ENCODE results near the gene STX2.

Gene STX2

DNA sequence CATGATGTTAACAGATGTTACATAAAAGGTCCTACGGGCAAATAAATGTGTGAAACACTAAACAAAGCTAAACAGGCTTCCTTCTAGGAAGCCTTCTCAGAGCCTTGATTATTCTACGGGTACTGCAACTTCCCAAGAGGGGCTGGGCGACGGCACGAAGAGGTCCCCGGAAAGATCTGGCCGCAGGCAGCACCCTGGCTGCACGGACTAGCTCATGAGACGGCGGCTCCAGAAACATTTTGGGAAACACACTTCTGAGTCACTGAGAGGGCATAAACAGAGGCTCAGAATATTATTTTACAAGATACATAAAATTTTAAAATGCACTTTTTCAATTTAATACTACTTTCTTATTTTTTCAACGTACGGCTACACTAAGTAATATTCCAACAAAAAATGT lies 19.4 kb downstream of the STX2 start:
- H3K36me3 ChIP-seq (ENCODE audit: insufficient read depth, low read length) = peaks cover 15% of the 10 kb centered on the region; the same call in 1 of the 2 replicates
- no peaks in the 10 kb centered on the region for H3K4me1 ChIP-seq (ENCODE audit: insufficient read depth, low read length, poor library complexity, severe bottlenecking)
- no peak overlapping the region for H3K4me3 ChIP-seq (ENCODE audit: low read length, poor library complexity, severe bottlenecking)
- H3K4me2 ChIP-seq (ENCODE audit: low read depth, low read length, poor library complexity, severe bottlenecking) = no peak overlapping the region
- no peaks in the 10 kb centered on the region for H3F3A ChIP-seq (ENCODE audit: low read depth)
- no peaks in the 10 kb centered on the region for H3K9me3 ChIP-seq (ENCODE audit: insufficient read depth, low read depth, low read length)
- no peaks in the 10 kb centered on the region for H4K20me1 ChIP-seq (ENCODE audit: insufficient read depth, low read length, poor library complexity, severe bottlenecking)
- TF ChIP-seq EZH2phosphoT487 (IDR thresholded peaks at IDR 0.05; ENCODE audit: borderline replicate concordance) = no peak
- TF ChIP-seq, protein P1, sequence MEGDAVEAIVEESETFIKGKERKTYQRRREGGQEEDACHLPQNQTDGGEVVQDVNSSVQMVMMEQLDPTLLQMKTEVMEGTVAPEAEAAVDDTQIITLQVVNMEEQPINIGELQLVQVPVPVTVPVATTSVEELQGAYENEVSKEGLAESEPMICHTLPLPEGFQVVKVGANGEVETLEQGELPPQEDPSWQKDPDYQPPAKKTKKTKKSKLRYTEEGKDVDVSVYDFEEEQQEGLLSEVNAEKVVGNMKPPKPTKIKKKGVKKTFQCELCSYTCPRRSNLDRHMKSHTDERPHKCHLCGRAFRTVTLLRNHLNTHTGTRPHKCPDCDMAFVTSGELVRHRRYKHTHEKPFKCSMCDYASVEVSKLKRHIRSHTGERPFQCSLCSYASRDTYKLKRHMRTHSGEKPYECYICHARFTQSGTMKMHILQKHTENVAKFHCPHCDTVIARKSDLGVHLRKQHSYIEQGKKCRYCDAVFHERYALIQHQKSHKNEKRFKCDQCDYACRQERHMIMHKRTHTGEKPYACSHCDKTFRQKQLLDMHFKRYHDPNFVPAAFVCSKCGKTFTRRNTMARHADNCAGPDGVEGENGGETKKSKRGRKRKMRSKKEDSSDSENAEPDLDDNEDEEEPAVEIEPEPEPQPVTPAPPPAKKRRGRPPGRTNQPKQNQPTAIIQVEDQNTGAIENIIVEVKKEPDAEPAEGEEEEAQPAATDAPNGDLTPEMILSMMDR (conservative IDR thresholded peaks at IDR 0.05; ENCODE audit: low read length) = no peak
- H3K27me3 ChIP-seq (ENCODE audit: insufficient read depth, low read length, poor library complexity, severe bottlenecking) = no peaks in the 10 kb centered on the region
- no peak overlapping the region for H3K9ac ChIP-seq (ENCODE audit: low read depth, low read length, poor library complexity, severe bottlenecking)
- no peaks in the 10 kb centered on the region for H3K79me2 ChIP-seq (ENCODE audit: insufficient read depth, low read length)
- H2AFZ ChIP-seq (ENCODE audit: low read length) = no peak overlapping the region
- H3K9me2 ChIP-seq (replicated peaks; ENCODE audit: low read depth, low read length) = no peaks in the 10 kb centered on the region

DNA sequence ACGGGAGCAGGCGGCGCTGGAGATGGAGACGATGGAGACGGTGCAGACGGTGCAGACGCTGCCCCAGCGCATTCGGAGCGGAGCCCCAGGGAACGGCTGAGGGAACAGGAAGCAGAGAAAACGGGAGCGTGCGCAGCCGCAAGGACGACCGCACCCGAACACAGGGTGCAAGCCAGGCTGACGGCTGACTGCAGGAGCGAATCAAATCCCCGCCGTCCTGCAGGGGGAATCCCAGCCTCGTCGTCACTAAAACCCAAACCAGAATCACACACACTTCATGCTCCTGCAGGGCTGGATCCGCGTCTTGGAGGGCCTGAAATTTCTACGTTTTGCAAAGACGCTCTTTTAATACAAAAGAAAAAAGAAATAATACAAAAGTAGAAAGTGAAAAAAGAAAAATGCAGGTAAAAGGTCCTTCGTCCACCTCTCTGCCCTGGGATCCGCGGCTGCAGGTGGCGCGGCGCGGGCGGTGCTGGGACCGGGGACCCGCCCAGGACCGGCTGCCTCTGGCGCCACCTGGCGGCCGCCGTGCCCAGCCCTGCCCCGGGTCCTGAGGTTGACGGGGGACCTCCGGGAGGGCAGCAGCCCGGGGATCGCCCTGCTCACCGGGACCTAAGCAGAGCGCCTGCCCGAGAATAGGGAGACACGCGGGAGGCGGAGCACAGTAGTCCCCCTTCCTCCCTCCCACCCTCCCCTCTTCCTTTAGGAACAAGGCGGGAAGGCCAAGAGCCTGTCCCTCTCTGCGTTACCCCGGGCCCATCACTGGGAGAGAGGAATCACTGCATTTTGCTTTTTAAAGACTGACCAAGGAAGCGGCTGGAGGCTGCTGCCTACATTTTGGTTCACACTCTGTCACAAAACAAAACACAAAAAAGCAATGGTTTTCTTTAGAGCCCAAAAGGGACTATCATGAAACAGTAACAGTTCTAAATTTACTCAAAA lies 20.1 kb downstream of the STX2 start:
- no peak overlapping the region for H3K9ac ChIP-seq (ENCODE audit: low read depth, low read length, poor library complexity, severe bottlenecking)

DNA sequence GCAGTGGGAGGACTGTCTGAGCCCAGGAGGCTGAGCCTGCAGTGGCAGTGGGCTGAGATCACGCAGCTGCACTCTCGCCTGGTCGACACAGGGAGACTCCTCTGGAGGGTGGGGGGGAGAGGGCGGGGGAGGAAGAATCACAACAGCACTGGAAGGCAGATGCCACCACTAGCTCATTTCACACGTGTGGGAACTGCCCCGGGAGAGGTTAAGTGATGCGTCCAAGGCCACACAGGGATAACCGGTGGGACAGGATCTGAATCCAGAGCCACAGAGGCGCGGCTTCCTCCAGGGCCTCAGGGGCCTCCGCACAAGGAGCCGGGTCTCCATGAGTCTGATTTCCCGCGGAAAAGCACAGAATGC lies 20.8 kb downstream of the STX2 start:
- H3K4me3 ChIP-seq (ENCODE audit: low read length, poor library complexity, severe bottlenecking) = no peak overlapping the region
- no peak for TF ChIP-seq EZH2phosphoT487 (IDR thresholded peaks at IDR 0.05; ENCODE audit: borderline replicate concordance)
- TF ChIP-seq, protein P1 (conservative IDR thresholded peaks at IDR 0.05; ENCODE audit: low read length) = no peak
- no peak overlapping the region for H2AFZ ChIP-seq (ENCODE audit: low read length)
- H3F3A ChIP-seq (ENCODE audit: low read depth) = no peaks in the 10 kb centered on the region
- no peaks in the 10 kb centered on the region for H3K9me3 ChIP-seq (ENCODE audit: insufficient read depth, low read depth, low read length)
- no peak overlapping the region for H3K4me2 ChIP-seq (ENCODE audit: low read depth, low read length, poor library complexity, severe bottlenecking)
- H3K9me2 ChIP-seq (replicated peaks; ENCODE audit: low read depth, low read length) = no peaks in the 10 kb centered on the region
- H3K79me2 ChIP-seq (ENCODE audit: insufficient read depth, low read length) = no peaks in the 10 kb centered on the region
- H3K36me3 ChIP-seq (ENCODE audit: insufficient read depth, low read length) = peaks cover 11% of the 10 kb centered on the region; the same call in 1 of the 2 replicates
- no peak overlapping the region for H3K9ac ChIP-seq (ENCODE audit: low read depth, low read length, poor library complexity, severe bottlenecking)
- H4K20me1 ChIP-seq (ENCODE audit: insufficient read depth, low read length, poor library complexity, severe bottlenecking) = no peaks in the 10 kb centered on the region
- H3K27me3 ChIP-seq (ENCODE audit: insufficient read depth, low read length, poor library complexity, severe bottlenecking) = no peaks in the 10 kb centered on the region
- H3K4me1 ChIP-seq (ENCODE audit: insufficient read depth, low read length, poor library complexity, severe bottlenecking) = no peaks in the 10 kb centered on the region

More for the DNA sequence above, 20.1 kb downstream of the STX2 start:
- Histone ChIP-seq H2AFZ (ENCODE audit: low read length) (no peak overlapping the region), H3K9me2 (replicated peaks; ENCODE audit: low read depth, low read length) (no peaks in the 10 kb centered on the region), H3K36me3 (ENCODE audit: insufficient read depth, low read length) (peaks cover 15% of the 10 kb centered on the region; the same call in 1 of the 2 replicates), H3K4me1 (ENCODE audit: insufficient read depth, low read length, poor library complexity, severe bottlenecking) (no peaks in the 10 kb centered on the region), H3K27me3 (ENCODE audit: insufficient read depth, low read length, poor library complexity, severe bottlenecking) (no peaks in the 10 kb centered on the region), H3K79me2 (ENCODE audit: insufficient read depth, low read length) (no peaks in the 10 kb centered on the region), H3F3A (ENCODE audit: low read depth) (no peaks in the 10 kb centered on the region), H4K20me1 (ENCODE audit: insufficient read depth, low read length, poor library complexity, severe bottlenecking) (no peaks in the 10 kb centered on the region), H3K4me3 (ENCODE audit: low read length, poor library complexity, severe bottlenecking) (no peak overlapping the region), H3K4me2 (ENCODE audit: low read depth, low read length, poor library complexity, severe bottlenecking) (no peak overlapping the region), H3K9me3 (ENCODE audit: insufficient read depth, low read depth, low read length) (no peaks in the 10 kb centered on the region)
- TF ChIP-seq, protein P1 (conservative IDR thresholded peaks at IDR 0.05; ENCODE audit: low read length) = peak; percentile 46
- no peak for TF ChIP-seq EZH2phosphoT487 (IDR thresholded peaks at IDR 0.05; ENCODE audit: borderline replicate concordance)

Data from Loucy (cell line).